Osteoblast (primary cell): ENCODE measurements around the gene CHCHD3. TPM values are rescaled to one million over a fixed set of nuclear protein-coding genes. Genes with fewer than 3 reads are reported as not detected.

Source experiments
- DNase-seq: peaks from one replicate; pipeline ENCODE4 v3.0.0; 2011; ENCODE audit warnings: low spot score, mixed read lengths; ENCODE audit not compliant: insufficient read length; ENCODE audit errors: missing footprints
- H2AFZ ChIP-seq: 2 replicates; pipeline ENCODE4 v1.6.0; 2011; ENCODE audit warnings: mild to moderate bottlenecking, low read length
- H3K27ac ChIP-seq: 2 replicates; pipeline ENCODE4 v1.5.1; 2011; ENCODE audit warnings: mild to moderate bottlenecking, low read depth, low read length, moderate library complexity
- H3K27me3 ChIP-seq: 2 replicates; pipeline ENCODE4 v1.6.0; 2012; ENCODE audit warnings: mild to moderate bottlenecking, control low read depth, inconsistent platforms, low read length, moderate library complexity; ENCODE audit not compliant: insufficient read depth
- H3K36me3 ChIP-seq: 2 replicates; pipeline ENCODE4 v1.5.1; 2011; ENCODE audit warnings: mild to moderate bottlenecking, low read length, control low read depth, moderate library complexity; ENCODE audit not compliant: insufficient read depth
- H3K4me1 ChIP-seq: 2 replicates; pipeline ENCODE4 v1.5.1; 2011; ENCODE audit warnings: mild to moderate bottlenecking, low read length, control low read depth, moderate library complexity; ENCODE audit not compliant: insufficient read depth
- H3K4me2 ChIP-seq: 2 replicates; pipeline ENCODE4 v1.6.0; 2011; ENCODE audit warnings: mild to moderate bottlenecking, low read length; ENCODE audit not compliant: insufficient read depth
- H3K4me3 ChIP-seq: fragments of 200-600 bp; sonication (generic); 3 replicates; pipeline ENCODE4 v1.5.1; 2012; ENCODE audit warnings: mild to moderate bottlenecking, low read length, inconsistent platforms; ENCODE audit not compliant: insufficient read depth
- H3K79me2 ChIP-seq: 2 replicates; pipeline ENCODE4 v1.6.0; 2012; ENCODE audit warnings: mild to moderate bottlenecking, low read length, control low read depth, inconsistent platforms; ENCODE audit not compliant: insufficient read depth
- H3K9me3 ChIP-seq: 2 replicates; pipeline ENCODE4 v1.5.1; 2011; ENCODE audit warnings: low read depth, low read length, control low read depth
- H4K20me1 ChIP-seq: 2 replicates; pipeline ENCODE4 v1.6.0; 2012; ENCODE audit warnings: mild to moderate bottlenecking, low read length, control low read depth; ENCODE audit not compliant: insufficient read depth
- total RNA-seq: library from RNA; depleted of rRNA; stranded (reverse); fragments of >200 nt; gene quantifications from 2 replicates; pipeline ENCODE4 v1.2.3, GENCODE V29; 2012
- TF ChIP-seq, protein P1 (sequence below): IDR thresholded peaks from 2 replicates; pipeline ENCODE4 v1.5.1; 2011; ENCODE audit warnings: mild to moderate bottlenecking, low read depth, low read length, moderate library complexity; ENCODE audit errors: extremely low read depth

Gene CHCHD3
- total RNA-seq, 1 donor: 89.8 TPM

DNA sequence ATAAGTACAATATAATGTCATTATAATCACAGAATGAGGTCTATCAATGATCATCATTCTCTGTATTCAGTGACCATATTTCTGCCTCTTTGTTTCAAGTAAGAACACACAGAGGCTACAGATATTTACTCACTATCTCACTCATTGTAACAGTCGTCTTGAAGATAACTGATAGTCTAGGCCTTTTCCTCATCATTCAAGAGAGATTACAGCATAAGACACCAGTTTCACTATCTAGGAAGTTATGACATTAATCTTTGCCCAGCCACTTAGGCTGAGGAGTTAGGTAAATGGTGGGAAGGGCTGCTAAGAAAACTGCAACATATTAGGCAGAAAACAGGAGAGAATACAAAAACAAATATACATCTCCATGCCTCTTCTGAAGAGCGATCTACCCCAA, 125.3 kb downstream of the CHCHD3 start:
- Histone ChIP-seq H2AFZ (no peak overlapping the region), H3K4me1 (no peaks in the 10 kb centered on the region), H3K36me3 (no peaks in the 10 kb centered on the region), H3K27me3 (no peaks in the 10 kb centered on the region), H3K4me2 (no peak overlapping the region), H4K20me1 (no peaks in the 10 kb centered on the region), H3K79me2 (peaks cover 14% of the 10 kb centered on the region), H3K27ac (no peak overlapping the region), H3K9me3 (no peaks in the 10 kb centered on the region), H3K4me3 (no peak overlapping the region)
- TF ChIP-seq, protein P1, sequence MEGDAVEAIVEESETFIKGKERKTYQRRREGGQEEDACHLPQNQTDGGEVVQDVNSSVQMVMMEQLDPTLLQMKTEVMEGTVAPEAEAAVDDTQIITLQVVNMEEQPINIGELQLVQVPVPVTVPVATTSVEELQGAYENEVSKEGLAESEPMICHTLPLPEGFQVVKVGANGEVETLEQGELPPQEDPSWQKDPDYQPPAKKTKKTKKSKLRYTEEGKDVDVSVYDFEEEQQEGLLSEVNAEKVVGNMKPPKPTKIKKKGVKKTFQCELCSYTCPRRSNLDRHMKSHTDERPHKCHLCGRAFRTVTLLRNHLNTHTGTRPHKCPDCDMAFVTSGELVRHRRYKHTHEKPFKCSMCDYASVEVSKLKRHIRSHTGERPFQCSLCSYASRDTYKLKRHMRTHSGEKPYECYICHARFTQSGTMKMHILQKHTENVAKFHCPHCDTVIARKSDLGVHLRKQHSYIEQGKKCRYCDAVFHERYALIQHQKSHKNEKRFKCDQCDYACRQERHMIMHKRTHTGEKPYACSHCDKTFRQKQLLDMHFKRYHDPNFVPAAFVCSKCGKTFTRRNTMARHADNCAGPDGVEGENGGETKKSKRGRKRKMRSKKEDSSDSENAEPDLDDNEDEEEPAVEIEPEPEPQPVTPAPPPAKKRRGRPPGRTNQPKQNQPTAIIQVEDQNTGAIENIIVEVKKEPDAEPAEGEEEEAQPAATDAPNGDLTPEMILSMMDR: no peak
- no peak for DNase-seq

GRCh38 chr7:132953468-132953867, 128.4 kb downstream of the CHCHD3 start:
- Histone ChIP-seq H2AFZ (no peak overlapping the region), H3K4me3 (no peak overlapping the region), H3K9me3 (no peaks in the 10 kb centered on the region), H3K4me1 (no peaks in the 10 kb centered on the region), H3K4me2 (no peak overlapping the region), H4K20me1 (no peaks in the 10 kb centered on the region), H3K36me3 (no peaks in the 10 kb centered on the region), H3K79me2 (peaks cover 8% of the 10 kb centered on the region), H3K27ac (no peak overlapping the region), H3K27me3 (no peaks in the 10 kb centered on the region)
- TF ChIP-seq, protein P1: no peak
- DNase-seq: no peak

GRCh38 chr7:132950725-132951124, 131.2 kb downstream of the CHCHD3 start:
- H4K20me1 ChIP-seq: no peaks in the 10 kb centered on the region
- H3K36me3 ChIP-seq: no peaks in the 10 kb centered on the region
- no peaks in the 10 kb centered on the region for H3K9me3 ChIP-seq
- no peak overlapping the region for H3K4me3 ChIP-seq
- TF ChIP-seq, protein P1: no peak
- no peak for DNase-seq
- H3K27ac ChIP-seq: no peak overlapping the region
- H3K4me1 ChIP-seq: no peaks in the 10 kb centered on the region
- no peak overlapping the region for H3K4me2 ChIP-seq
- peaks cover 8% of the 10 kb centered on the region for H3K79me2 ChIP-seq
- H3K27me3 ChIP-seq: no peaks in the 10 kb centered on the region
- H2AFZ ChIP-seq: no peak overlapping the region

DNA sequence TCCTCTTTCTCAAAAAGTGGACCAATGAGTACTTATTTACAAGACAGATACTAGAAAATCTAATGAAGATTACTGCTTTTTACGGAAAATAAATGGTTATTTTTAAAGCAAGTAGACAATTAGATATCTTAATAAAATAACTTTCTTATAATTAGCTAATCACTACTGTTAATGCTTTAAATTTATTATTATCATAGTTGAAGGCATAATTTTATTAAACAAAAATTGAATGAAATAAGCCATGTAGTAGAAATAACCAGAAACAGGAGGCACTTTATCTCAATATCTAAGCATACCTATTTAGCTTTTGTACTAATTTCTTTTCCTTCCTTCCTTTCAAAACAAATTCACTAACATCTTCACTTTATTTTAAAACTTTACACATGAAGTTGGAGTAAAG, 134.9 kb downstream of the CHCHD3 start:
- H3K36me3 ChIP-seq: no peaks in the 10 kb centered on the region
- no peaks in the 10 kb centered on the region for H3K27me3 ChIP-seq
- no peaks in the 10 kb centered on the region for H3K4me1 ChIP-seq
- no peak overlapping the region for H3K4me3 ChIP-seq
- H3K4me2 ChIP-seq: no peak overlapping the region
- H4K20me1 ChIP-seq: no peaks in the 10 kb centered on the region
- DNase-seq: no peak
- H2AFZ ChIP-seq: no peak overlapping the region
- TF ChIP-seq, protein P1: no peak
- H3K79me2 ChIP-seq: no peaks in the 10 kb centered on the region
- no peaks in the 10 kb centered on the region for H3K9me3 ChIP-seq
- H3K27ac ChIP-seq: no peak overlapping the region
